GM21528 (cell line): Measurements from ENCODE around the gene ASB16.
"Not testable (repeated sequence)": the region's sequence is repeated elsewhere in the genome, so short reads cannot be mapped to it uniquely, and the experiment has no call there.

Source experiments
- ATAC-seq: cut with Tn5 transposase; IDR thresholded peaks from one replicate; pipeline ENCODE4 v1.9.1; 2021; ENCODE audit warnings: mild to moderate bottlenecking, moderate library complexity; ENCODE audit not compliant: unreplicated experiment, low FRiP score

The ASB16 gene

GRCh38 chr17:44170499-44171201 lies at the start of gene ASB16:
Gene ASB16, plus strand, starts transcription at chr17:44170704. Its CDS starts 86 bp downstream, at chr17:44170790.
- ATAC-seq, result no peak

- ATAC-seq, result no peak
Observed at GRCh38 chr17:44120851-44121605, 49.5 kb upstream of the ASB16 start.

GRCh38 chr17:44121997-44122815 lies 48.3 kb upstream of the ASB16 start:
- ATAC-seq, result no peak

GRCh38 chr17:44122816-44123355 lies 47.6 kb upstream of the ASB16 start:
- ATAC-seq, result peak; percentile 30

GRCh38 chr17:44123356-44124117 lies 47.0 kb upstream of the ASB16 start, which contains the start of gene HDAC5:
Gene HDAC5, minus strand, starts transcription at chr17:44123641. Its CDS starts 6,126 bp downstream, at chr17:44117515.
- ATAC-seq, result peak; percentile 81

GRCh38 chr17:44124118-44124438 lies 46.4 kb upstream of the ASB16 start:
- no peak for ATAC-seq

GRCh38 chr17:44128383-44128782 lies 42.1 kb upstream of the ASB16 start:
- ATAC-seq, result no peak

GRCh38 chr17:44130693-44131349 lies 39.7 kb upstream of the ASB16 start:
- no peak for ATAC-seq

- not testable (repeated sequence) for ATAC-seq
Observed at GRCh38 chr17:44131372-44131771, 39.1 kb upstream of the ASB16 start.

- ATAC-seq, result no peak
Observed at GRCh38 chr17:44132275-44132821, 38.2 kb upstream of the ASB16 start.

- no peak for ATAC-seq
Observed at GRCh38 chr17:44133918-44134476, 36.5 kb upstream of the ASB16 start.

GRCh38 chr17:44134752-44135568 lies 35.5 kb upstream of the ASB16 start:
- no peak for ATAC-seq

- no peak for ATAC-seq
Observed at GRCh38 chr17:44137891-44138709, 32.4 kb upstream of the ASB16 start.

GRCh38 chr17:44143921-44144320 lies 26.6 kb upstream of the ASB16 start:
- ATAC-seq, result not testable (repeated sequence)

- ATAC-seq, result no peak
Observed at GRCh38 chr17:44144966-44145739, 25.4 kb upstream of the ASB16 start.
